WTC11 (cell line): Measurements from ENCODE around the gene MAP3K12. TPM values are rescaled to one million over a fixed set of nuclear protein-coding genes. Genes with fewer than 3 reads are reported as not detected.
"Not testable (repeated sequence)": the region's sequence is repeated elsewhere in the genome, so short reads cannot be mapped to it uniquely, and the experiment has no call there.

Experiments used
- ATAC-seq: fragments of 200-7000 bp; cut with Tn5 transposase; 2 replicates; pipeline ENCODE4 v1.10.0; 2021; ENCODE audit warnings: mild to moderate bottlenecking, moderate library complexity
- Bru-seq: library from RNA; stranded (reverse); fragments of 400-500 nt; gene quantifications from one replicate; lab custom pipeline; 2021; lab: Mats Ljungman, UMichigan
- CTCF ChIA-PET: fragments of 300-600 bp; sonication (Branson Sonifier 250); formaldehyde crosslinking; loops from one replicate; lab custom pipeline; 2021; ENCODE audit warnings: antibody characterized with exemption; lab: Charles Lee
- POLR2A ChIA-PET: fragments of 350-600 bp; sonication (Branson Sonifier 250); formaldehyde crosslinking; loops from one replicate; lab custom pipeline; 2021; ENCODE audit warnings: antibody characterized with exemption; lab: Charles Lee
- DNase-seq: peaks from one replicate; pipeline ENCODE4 v3.0.0; 2021; ENCODE audit warnings: low spot score
- H3K27ac Mint-ChIP-seq: 2 replicates; pipeline ENCODE4 v1.8.0; 2021; ENCODE audit warnings: mixed read lengths
- H3K27me3 Mint-ChIP-seq: 2 replicates; pipeline ENCODE4 v1.8.0; 2021; ENCODE audit warnings: low read depth, mild to moderate bottlenecking, moderate library complexity, mixed read lengths
- H3K36me3 Mint-ChIP-seq: 2 replicates; pipeline ENCODE4 v1.8.0; 2021; ENCODE audit warnings: mixed read lengths
- H3K4me1 Mint-ChIP-seq: 2 replicates; pipeline ENCODE4 v1.8.0; 2022; ENCODE audit warnings: mixed read lengths
- H3K4me3 Mint-ChIP-seq: 2 replicates; pipeline ENCODE4 v1.8.0; 2021; ENCODE audit warnings: mild to moderate bottlenecking, moderate library complexity, mixed read lengths
- H3K9me3 Mint-ChIP-seq: 2 replicates; pipeline ENCODE4 v1.8.0; 2021; ENCODE audit warnings: mixed read lengths
- AFF4 ChIP-seq: sonication (generic); formaldehyde crosslinking; IDR thresholded peaks from 2 replicates; pipeline ENCODE4 v1.8.1; 2023; ENCODE audit warnings: mild to moderate bottlenecking, missing genetic modification reagents, borderline replicate concordance
- CTCF ChIP-seq: fragments of 200-600 bp; IDR thresholded peaks from 2 replicates; pipeline ENCODE4 v1.8.0; 2022; ENCODE audit warnings: antibody characterized with exemption
- EMX1 ChIP-seq: fragments of 250-450 bp; sonication (Bioruptor Pico); IDR thresholded peaks from 2 replicates; pipeline ENCODE4 v1.8.0; 2021; ENCODE audit warnings: mild to moderate bottlenecking
- SP1 ChIP-seq: sonication (generic); formaldehyde crosslinking; conservative IDR thresholded peaks from 2 replicates; pipeline ENCODE4 v1.8.1; 2022; ENCODE audit warnings: missing genetic modification reagents
- TEAD1 ChIP-seq: sonication (generic); formaldehyde crosslinking; IDR thresholded peaks from 2 replicates; pipeline ENCODE4 v1.8.0; 2022; ENCODE audit warnings: mild to moderate bottlenecking, missing genetic modification reagents
- ZNF121 ChIP-seq: sonication (generic); formaldehyde crosslinking; IDR thresholded peaks from 2 replicates; pipeline ENCODE4 v1.8.0; 2023; ENCODE audit warnings: missing genetic modification reagents
- ZNF263 ChIP-seq: sonication (generic); formaldehyde crosslinking; IDR thresholded peaks from 2 replicates; pipeline ENCODE4 v1.8.1; 2022; ENCODE audit warnings: low read depth, mild to moderate bottlenecking, moderate library complexity, missing genetic modification reagents
- long read RNA-seq, 3 experiments: library from RNA in 1 of 3; library from capped mRNA in 1 of 3; library from polyadenylated mRNA in 1 of 3; unstranded in 2 of 3; stranded (forward) in 1 of 3; transcript quantifications; one replicate each; pipeline ENCODE4 v2.0.0, GENCODE V29; 2021
- total RNA-seq: library from RNA; stranded (reverse); gene quantifications from 3 replicates; pipeline ENCODE4 v1.2.3, GENCODE V29; 2021

The MAP3K12 gene, protein sequence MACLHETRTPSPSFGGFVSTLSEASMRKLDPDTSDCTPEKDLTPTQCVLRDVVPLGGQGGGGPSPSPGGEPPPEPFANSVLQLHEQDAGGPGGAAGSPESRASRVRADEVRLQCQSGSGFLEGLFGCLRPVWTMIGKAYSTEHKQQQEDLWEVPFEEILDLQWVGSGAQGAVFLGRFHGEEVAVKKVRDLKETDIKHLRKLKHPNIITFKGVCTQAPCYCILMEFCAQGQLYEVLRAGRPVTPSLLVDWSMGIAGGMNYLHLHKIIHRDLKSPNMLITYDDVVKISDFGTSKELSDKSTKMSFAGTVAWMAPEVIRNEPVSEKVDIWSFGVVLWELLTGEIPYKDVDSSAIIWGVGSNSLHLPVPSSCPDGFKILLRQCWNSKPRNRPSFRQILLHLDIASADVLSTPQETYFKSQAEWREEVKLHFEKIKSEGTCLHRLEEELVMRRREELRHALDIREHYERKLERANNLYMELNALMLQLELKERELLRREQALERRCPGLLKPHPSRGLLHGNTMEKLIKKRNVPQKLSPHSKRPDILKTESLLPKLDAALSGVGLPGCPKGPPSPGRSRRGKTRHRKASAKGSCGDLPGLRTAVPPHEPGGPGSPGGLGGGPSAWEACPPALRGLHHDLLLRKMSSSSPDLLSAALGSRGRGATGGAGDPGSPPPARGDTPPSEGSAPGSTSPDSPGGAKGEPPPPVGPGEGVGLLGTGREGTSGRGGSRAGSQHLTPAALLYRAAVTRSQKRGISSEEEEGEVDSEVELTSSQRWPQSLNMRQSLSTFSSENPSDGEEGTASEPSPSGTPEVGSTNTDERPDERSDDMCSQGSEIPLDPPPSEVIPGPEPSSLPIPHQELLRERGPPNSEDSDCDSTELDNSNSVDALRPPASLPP
- total RNA-seq = 23.6 to 27.9 TPM (median 25.1 TPM) in 3 replicates
- percentile 63 among the genes with signal in this experiment for Bru-seq, nascent RNA
- long read RNA-seq, experiment 1, full-length matches to known transcripts = 11 of 45 reads
- long read RNA-seq, experiment 1, partial matches to known transcripts = 11 of 45 reads
- long read RNA-seq, experiment 1, other reads (novel, unspliced or antisense) = 23 of 45 reads
- long read RNA-seq, experiment 2, partial matches to known transcripts = 8 of 19 reads
- long read RNA-seq, experiment 2, other reads (novel, unspliced or antisense) = 8 of 19 reads
- long read RNA-seq, experiment 3 = 0 reads

DNA sequence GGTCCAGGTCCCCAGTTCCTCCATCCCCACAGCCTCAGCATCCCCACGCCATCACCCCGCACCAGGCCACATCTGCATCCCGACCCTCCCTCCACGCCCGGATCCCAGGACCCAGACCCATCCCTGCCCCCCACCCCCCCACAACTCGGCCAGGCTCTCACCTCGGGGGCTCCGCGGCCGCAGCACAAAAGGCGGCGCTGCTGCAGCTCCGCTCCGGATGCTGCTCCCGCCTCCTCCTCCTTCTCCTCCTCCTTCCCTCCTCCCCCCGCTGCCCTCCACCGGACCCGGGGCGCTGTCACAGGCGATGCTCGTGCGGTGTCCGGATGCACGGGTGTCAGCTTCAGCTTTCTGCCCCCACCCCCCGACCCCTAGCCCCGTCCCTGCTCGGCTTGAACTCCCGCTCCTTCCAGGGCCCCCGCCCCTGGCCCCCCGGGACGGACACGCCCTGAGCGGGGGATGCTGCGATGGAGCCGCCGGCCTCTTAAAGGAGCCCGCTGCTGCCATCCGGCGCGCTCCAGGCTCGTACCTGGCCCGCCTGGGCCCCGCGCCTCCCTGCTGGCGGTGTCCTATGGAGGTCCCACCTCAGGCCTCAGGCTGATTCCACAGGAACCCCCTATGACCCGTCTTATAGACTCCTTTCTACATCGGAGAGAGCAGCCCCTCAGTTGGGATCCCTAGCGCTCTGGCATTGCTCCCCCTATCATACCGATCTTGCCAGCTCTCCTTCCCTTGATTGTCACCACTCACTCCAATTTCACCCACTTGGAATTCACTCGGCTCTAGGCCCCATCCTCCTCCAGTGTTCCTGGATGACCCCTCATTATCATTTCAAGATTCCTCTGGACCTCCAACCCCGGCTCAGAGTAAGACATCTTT lies at the start of gene MAP3K12:
TSS of gene MAP3K12 (minus strand) at position 193 of the 876 bp plus-strand sequence. CDS start 12,067 bp downstream, outside the sequence.
- TF ChIP-seq ZNF263 (CRISPR knock-in tag) (peak; percentile 66; the same call in 1 of the 2 replicates), TEAD1 (peak; percentile 43; the same call in 1 of the 2 replicates), AFF4 (no peak), SP1 (0 out of 2 replicates have a peak, but pooled peaks have one; percentile 2)
- no peaks in the 10 kb centered on the region for H3K9me3 Mint-ChIP-seq
- ATAC-seq (peak; percentile 1), DNase-seq (peak; percentile 73)
- peak within 1 kb of the TSS; percentile 89 for H3K4me3 Mint-ChIP-seq
- H3K36me3 Mint-ChIP-seq = peaks cover 3% of the 10 kb centered on the region; the same call in 1 of the 2 replicates
- H3K27ac Mint-ChIP-seq = peak within 1 kb of the TSS; percentile 94
- ChIA-PET CTCF (interaction anchor here (0.5 to 3.8 kb wide), 15 partner anchors 8 to 178 kb away, joined by 3 to 39 read pairs (median 3); partner anchors contain the start of genes AAAS, ATP5MC2 and NPFF), POLR2A (interaction anchor here (0.6 to 2.0 kb wide), 8 partner anchors 16 to 283 kb away, joined by 3 to 11 read pairs (median 4); partner anchors contain the start of genes AAAS and SP1)
- H3K27me3 Mint-ChIP-seq = no peaks in the 10 kb centered on the region
- peaks cover 45% of the 10 kb centered on the region for H3K4me1 Mint-ChIP-seq

DNA sequence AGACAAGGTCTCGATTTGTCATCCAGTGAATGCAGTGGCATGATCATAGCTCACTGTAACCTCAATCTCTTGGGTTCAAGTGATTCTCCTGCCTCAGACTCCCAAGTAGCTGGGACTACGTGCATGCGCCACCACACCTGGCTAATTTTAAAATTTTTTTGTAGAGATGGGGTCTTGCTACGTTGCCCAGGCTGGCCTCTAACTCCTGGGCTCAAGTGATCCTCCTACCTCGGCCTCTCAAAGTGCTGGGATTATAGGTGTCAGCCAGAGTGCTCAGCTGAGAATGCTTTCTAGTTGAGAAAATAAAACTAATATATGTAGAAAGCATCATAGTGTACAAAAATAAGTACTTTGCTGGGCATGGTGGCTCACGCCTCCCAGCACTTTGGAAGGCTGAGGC lies 49.1 kb upstream of the MAP3K12 start:
- ATAC-seq, DNase-seq, H3K27me3 Mint-ChIP-seq, H3K27ac Mint-ChIP-seq, POLR2A ChIA-PET, H3K36me3 Mint-ChIP-seq, H3K4me3 Mint-ChIP-seq, H3K9me3 Mint-ChIP-seq: not testable (repeated sequence)
- peak; percentile 86; the same call in 1 of the 2 replicates for TF ChIP-seq ZNF121
- peaks cover 14% of the 10 kb centered on the region for H3K4me1 Mint-ChIP-seq
- CTCF ChIA-PET = interaction anchor here (0.6 to 1.6 kb wide), 2 partner anchors 128 to 494 kb away, joined by 3 to 4 read pairs; partner anchors contain the start of gene ATP5MC2

GRCh38 chr12:53543539-53543938 lies 44.3 kb upstream of the MAP3K12 start:
- POLR2A ChIA-PET = interaction anchor here (1.0 kb wide), 2 partner anchors 80 to 132 kb away, joined by 5 to 7 read pairs; partner anchors contain the start of gene ATP5MC2
- H3K36me3 Mint-ChIP-seq = peaks cover 9% of the 10 kb centered on the region
- no peaks in the 10 kb centered on the region for H3K9me3 Mint-ChIP-seq
- H3K27ac Mint-ChIP-seq = peak overlapping the region; percentile 46
- CTCF ChIA-PET = interaction anchor here (0.6 to 2.7 kb wide), 56 partner anchors 9 to 222 kb away, joined by 3 to 92 read pairs (median 4); partner anchors contain the start of genes AAAS, ATF7, ATP5MC2 and CISTR
- H3K4me1 Mint-ChIP-seq = peaks cover 8% of the 10 kb centered on the region
- no peak for TF ChIP-seq EMX1 (CRISPR knock-in tag)
- TF ChIP-seq CTCF = peak; percentile 22; the same call in 1 of the 2 replicates
- DNase-seq (peak; percentile 46), ATAC-seq (peak; percentile 96)
- H3K27me3 Mint-ChIP-seq = no peaks in the 10 kb centered on the region
- H3K4me3 Mint-ChIP-seq = no peak overlapping the region
